Anterior cingulate cortex (tissue), 58 donors: ENCODE measurements around the gene SLC6A5.

Experiments
- DNase-seq, 58 donors: peaks; one replicate each; lab custom pipeline; 2025; lab: John Stamatoyannopoulos, UW

SLC6A5 gene

GRCh38 chr11:20596205-20597153 is 2.9 kb upstream of the SLC6A5 start:
- no peak for DNase-seq

GRCh38 chr11:20597154-20597679 is 2.2 kb upstream of the SLC6A5 start:
- no peak for DNase-seq

DNA sequence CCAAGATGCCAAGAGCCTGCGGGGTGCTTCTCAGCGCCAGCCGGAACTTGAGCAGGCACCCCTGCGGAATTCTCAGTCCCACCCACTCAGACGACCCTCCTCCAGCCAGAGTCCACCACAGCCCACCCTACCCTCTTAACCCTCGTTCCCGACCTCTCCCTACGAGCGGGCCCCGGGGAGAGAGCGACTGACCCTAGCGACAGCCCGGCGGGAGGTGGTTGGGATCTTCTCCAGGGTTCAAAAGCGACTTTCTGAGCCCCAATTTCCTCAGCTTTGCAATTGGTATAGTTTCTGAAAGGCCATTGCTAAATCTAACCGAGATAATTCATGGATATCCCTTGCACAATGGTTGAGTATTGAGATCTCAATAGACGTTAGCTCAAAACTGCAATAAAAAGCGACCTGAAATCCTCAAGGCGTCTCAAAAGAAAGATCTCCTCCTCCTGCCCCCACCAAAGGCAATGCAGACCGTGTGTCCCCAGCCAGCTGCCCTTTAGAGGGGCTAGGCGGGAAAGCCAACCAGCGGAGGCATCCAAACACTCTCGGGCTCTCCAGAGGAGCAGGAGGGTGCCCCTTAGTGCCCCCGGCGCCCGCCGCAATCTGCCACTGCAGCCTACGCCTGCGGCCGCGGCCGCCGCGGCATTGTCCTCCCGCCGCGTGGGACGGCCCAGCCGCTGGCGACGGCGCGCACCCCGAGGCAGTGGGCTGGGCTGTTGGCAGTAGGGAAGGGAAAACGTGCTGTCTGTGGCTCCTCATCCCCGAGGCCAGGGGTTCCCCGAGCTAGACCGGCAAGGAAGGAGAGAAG is 1.5 kb upstream of the SLC6A5 start:
- DNase-seq: no peak

DNA sequence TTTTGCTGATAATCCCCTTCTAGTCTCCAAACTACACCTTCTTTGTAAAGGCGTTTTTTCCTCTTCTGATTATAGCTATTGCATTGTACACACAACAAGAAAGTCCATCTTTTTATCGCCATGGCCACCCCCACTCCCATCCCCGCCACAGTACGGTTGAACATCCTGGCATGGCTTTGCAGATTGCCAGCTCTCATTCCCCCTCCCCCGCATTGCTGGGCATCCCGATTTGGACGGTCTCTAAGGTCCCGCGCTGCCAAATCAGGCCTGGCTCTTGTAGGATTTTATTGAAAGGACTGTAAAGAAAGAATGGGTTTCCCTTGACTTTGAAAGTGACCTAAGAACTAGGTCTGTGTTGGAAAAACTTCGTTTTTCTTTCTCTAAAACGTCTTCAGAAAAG is 916 bp upstream of the SLC6A5 start:
- DNase-seq: no peak

- no peak for DNase-seq
These were observed 575 bp downstream of the SLC6A5 start for GRCh38 chr11:20600020-20600346.

GRCh38 chr11:20600551-20600950 is 1.1 kb downstream of the SLC6A5 start:
- no peak for DNase-seq

DNA sequence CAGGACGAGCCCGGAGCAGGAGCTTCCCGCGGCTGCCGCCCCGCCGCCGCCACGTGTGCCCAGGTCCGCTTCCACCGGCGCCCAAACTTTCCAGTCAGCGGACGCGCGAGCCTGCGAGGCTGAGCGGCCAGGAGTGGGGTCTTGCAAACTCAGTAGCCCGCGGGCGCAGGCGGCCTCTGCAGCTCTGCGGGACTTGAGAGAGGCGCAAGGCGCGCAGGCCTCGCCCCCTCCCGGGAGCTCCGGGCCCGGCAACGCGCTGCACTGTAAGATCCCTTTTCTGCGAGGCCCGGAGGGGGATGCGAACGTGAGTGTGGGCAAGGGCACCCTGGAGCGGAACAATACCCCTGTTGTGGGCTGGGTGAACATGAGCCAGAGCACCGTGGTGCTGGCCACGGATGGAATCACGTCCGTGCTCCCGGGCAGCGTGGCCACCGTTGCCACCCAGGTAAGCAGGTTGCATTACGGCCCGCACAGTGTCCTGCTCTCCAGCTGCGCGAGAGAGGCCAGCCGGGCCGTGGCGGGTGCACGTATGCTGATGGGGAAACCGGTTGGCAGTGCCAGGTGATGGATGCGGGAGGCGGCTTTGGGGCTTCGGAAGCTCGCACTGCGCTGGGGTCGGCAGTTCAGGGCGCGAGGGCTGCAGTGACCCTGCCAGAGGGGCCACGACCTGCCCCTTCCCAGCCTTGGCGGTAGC is 2.0 kb downstream of the SLC6A5 start:
- no peak for DNase-seq

DNA sequence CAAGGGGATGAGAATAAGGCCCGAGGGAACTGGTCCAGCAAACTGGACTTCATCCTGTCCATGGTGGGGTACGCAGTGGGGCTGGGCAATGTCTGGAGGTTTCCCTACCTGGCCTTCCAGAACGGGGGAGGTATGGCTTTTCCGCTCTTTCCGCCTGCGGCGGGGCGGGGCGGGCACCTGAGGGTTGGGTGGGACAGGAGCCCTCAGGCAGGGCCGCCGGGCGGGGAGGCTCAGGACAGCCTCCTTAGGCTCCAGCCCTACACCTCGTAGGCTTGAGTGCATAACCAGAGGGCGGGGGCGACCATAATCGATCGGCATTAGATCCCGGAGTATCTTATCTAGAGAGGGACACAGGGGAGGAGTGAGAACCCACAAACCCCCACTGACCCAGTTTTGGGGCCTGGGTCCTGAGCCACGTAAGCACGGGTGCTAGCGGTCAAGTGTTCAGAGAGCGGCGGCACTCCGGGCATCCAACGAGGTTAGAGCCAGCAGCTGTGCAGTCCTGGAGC is 4.9 kb downstream of the SLC6A5 start:
- DNase-seq: no peak

- no peak for DNase-seq
These were observed 5.6 kb downstream of the SLC6A5 start for GRCh38 chr11:20604864-20605601.

DNA sequence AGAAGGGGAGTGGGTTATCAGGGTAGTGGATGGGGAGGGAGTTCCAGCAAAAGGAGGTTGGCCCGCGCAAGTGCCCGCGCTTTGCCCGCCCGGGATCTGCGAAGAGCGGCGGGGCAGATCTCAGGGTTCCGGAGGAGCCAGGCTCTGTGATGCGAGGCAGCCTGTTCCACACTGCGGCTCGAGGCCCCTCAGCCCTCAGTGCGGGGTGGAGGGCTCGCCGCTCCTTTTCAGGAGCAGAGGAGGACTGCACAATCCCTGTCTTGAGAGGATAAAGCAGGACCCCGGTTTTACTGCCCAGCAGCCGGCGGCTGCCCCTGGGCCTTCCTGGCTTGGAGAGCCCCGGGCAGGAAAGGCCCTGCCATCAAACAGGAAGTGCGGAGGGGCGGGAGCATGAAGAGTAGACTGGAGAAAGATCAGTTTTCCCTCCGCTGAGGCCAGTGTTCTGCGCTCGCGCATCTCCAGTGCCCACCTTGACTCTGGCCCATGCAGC is 6.2 kb downstream of the SLC6A5 start:
- DNase-seq: no peak

- DNase-seq: no peak
These were observed 9.5 kb downstream of the SLC6A5 start for GRCh38 chr11:20608934-20609333.

DNA sequence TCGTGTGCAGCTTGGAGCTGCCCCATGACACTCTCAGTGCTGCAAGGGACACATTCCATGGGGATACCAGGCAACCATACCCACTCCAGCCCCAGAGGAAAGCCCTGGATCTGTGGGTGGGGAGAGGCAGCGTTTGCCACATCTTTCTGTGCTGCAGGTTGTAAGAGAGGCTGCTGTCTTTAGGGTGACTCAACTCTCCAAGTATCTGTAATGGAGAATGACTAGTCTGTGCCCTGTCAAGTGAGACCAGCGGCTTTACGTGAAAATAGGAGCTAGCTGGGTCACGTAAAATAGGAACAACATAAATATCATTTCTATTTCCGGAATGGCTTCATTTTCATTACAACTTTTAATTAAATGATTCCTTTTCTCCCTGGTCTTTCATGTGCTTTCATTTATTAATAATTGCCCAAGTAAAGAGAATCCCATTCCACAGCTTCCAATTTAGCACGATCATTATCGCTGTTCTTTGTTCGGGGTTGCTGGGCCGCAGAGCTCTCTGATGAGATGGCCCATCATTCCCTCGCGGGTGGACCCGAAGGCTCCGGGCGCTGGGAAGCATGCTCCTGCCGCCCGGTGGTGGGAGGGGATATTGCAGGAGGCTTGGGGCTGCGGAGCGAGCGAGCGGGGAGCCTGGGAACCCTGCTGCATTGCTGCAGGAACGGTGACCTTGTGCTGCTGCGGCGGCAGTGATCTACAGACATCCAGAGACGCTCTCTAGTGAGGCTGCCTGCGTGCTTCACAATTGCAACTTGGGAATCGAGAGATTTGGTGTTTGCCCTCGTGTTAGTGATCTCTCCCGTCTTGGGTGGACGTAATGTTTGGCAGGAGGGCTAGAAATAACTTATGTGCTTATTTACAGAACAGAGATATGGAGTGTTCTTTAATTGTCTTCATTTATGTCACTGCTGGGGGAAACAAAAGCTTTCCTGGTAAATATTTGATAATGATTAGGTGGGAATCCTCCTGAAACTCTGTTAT is 10.6 kb downstream of the SLC6A5 start:
- peak in 56 of 58 donors; percentile 20 to 88 (median 56) for DNase-seq

- DNase-seq: no peak
These were observed 11.4 kb downstream of the SLC6A5 start for GRCh38 chr11:20610825-20611224.

GRCh38 chr11:20611445-20611844 is 12.0 kb downstream of the SLC6A5 start:
- DNase-seq: no peak

GRCh38 chr11:20611892-20612291 is 12.5 kb downstream of the SLC6A5 start:
- no peak for DNase-seq

DNA sequence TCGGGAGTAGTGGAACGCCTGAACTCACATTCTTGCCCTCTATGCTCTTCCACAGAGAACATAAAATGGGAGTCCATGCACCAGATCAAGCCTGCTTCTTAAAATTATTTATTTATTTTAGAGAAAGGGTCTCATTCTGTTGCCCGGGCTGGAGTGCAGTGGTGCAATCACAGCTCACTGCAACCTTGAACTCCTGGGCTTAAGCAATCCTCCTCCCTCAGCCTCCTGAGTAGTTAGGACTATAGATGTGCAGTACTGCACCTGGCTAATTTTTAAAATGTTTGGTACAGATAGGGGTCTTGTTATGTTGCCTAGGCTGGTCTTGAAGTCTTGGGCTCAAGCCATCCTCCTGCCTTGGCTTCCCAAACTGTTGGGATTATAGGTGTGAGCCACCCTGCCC is 13.0 kb downstream of the SLC6A5 start:
- DNase-seq: no peak

DNA sequence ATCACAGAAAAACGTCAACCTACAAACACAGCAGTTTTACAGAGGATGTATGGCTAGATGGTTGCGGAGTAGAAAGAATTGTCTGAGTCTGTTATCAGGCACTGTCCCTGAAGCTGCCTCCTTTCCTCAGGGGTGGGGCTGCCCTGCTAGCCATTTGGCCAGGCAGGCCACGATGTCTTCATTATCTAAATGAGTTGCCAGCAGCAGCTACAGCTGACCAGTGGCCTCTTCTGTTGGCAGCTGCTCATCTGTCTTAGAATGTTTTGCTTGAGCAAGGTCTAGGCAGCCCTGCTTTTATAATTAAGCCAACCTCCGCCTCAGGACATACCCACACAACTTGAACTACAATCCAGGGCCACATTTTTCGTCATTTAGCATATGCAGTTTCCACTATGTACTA is 17.5 kb downstream of the SLC6A5 start:
- no peak for DNase-seq

GRCh38 chr11:20617346-20618005 is 18.1 kb downstream of the SLC6A5 start:
- DNase-seq: peak in 3 of 58 donors; percentile 2 to 13 (median 3)
